Thyroid gland (tissue), 4 donors: ENCODE measurements around the gene ATOH1.

Experiments
- POLR2A ChIP-seq, 2 donors: fragments of 450-650 bp; IDR thresholded peaks; one replicate each; pipeline ENCODE4 v1.6.1; 2017; ENCODE audit warnings: antibody characterized with exemption in 2 of 2, mild to moderate bottlenecking in 2 of 2, moderate library complexity in 1 of 2
- TF ChIP-seq, protein P1 (sequence below), 6 experiments: fragments of 200-600 bp in 3 of 6; fragments of 450-650 bp in 3 of 6; sonication (generic) in 3 of 6; IDR thresholded peaks; one replicate each; pipeline ENCODE4 v1.5.1; 2016 to 2019; ENCODE audit warnings: antibody characterized with exemption in 6 of 6, mild to moderate bottlenecking in 2 of 6, inconsistent platforms in 1 of 6, moderate library complexity in 1 of 6

DNA sequence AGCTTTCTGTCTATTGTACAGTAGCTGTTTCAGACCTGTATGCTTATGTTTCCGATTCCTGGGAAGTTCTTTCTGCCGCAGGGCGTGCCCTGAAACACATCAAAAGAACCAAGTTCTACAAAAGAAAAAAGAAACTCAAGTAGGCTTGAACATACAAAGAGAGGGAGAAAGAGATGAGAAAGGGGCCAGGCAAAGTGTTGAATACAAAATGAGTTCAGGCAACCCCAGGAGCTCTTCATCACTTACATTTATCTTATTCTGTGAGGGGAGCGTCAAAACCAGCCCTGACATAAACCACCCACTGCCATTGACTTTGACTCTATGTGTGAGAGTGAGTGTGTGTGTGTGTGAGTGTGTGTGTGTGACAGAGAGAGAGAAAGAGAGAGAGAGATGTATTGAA, 26.5 kb upstream of the ATOH1 start:
- TF ChIP-seq, protein P1, sequence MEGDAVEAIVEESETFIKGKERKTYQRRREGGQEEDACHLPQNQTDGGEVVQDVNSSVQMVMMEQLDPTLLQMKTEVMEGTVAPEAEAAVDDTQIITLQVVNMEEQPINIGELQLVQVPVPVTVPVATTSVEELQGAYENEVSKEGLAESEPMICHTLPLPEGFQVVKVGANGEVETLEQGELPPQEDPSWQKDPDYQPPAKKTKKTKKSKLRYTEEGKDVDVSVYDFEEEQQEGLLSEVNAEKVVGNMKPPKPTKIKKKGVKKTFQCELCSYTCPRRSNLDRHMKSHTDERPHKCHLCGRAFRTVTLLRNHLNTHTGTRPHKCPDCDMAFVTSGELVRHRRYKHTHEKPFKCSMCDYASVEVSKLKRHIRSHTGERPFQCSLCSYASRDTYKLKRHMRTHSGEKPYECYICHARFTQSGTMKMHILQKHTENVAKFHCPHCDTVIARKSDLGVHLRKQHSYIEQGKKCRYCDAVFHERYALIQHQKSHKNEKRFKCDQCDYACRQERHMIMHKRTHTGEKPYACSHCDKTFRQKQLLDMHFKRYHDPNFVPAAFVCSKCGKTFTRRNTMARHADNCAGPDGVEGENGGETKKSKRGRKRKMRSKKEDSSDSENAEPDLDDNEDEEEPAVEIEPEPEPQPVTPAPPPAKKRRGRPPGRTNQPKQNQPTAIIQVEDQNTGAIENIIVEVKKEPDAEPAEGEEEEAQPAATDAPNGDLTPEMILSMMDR (IDR thresholded peaks at IDR 0.05) = no peak
- no peak for TF ChIP-seq POLR2A (IDR thresholded peaks at IDR 0.05)
